Suprapubic skin (tissue), 4 donors: ENCODE measurements around the gene ZDHHC5. TPM values are rescaled to one million over a fixed set of nuclear protein-coding genes. Genes with fewer than 3 reads are reported as not detected.
A peak's percentile ranks its signal among the peaks of the same experiment; 100 is the strongest.

Source experiments
- DNase-seq, 2 donors: peaks; one replicate each; pipeline ENCODE4 v3.0.0-alpha.2; 2019; ENCODE audit warnings: low spot score in 2 of 2
- H3K27ac ChIP-seq: fragments of 200-600 bp; sonication (generic); one replicate; pipeline ENCODE4 v1.5.1; 2019
- H3K27me3 ChIP-seq: fragments of 200-600 bp; sonication (generic); one replicate; pipeline ENCODE4 v1.5.1; 2019
- H3K36me3 ChIP-seq: fragments of 200-600 bp; sonication (generic); one replicate; pipeline ENCODE4 v1.5.1; 2019
- H3K4me1 ChIP-seq: fragments of 200-600 bp; sonication (generic); one replicate; pipeline ENCODE4 v1.5.1; 2019
- H3K4me3 ChIP-seq: fragments of 200-600 bp; sonication (generic); one replicate; pipeline ENCODE4 v1.5.1; 2019; ENCODE audit warnings: mild to moderate bottlenecking
- H3K9me3 ChIP-seq: fragments of 200-600 bp; sonication (generic); one replicate; pipeline ENCODE4 v1.5.1; 2019
- EP300 ChIP-seq: sonication (generic); formaldehyde crosslinking; IDR thresholded peaks from one replicate; pipeline ENCODE4 v1.6.1; 2017; ENCODE audit warnings: antibody characterized with exemption
- POLR2A ChIP-seq, 2 donors: fragments of 450-650 bp; IDR thresholded peaks; one replicate each; pipeline ENCODE4 v1.6.1; 2017; ENCODE audit warnings: antibody characterized with exemption in 2 of 2, mild to moderate bottlenecking in 2 of 2, moderate library complexity in 2 of 2
- POLR2AphosphoS5 ChIP-seq, 3 donors: sonication (generic); formaldehyde crosslinking; IDR thresholded peaks; one replicate each; pipeline ENCODE4 v1.6.1; 2017; ENCODE audit warnings: antibody characterized with exemption in 3 of 3
- WGBS: methylation state at CpG from one replicate; pipeline ENCODE4 v1.1.5; 2018; 5-methylcytosine and 5-hydroxymethylcytosine counted together
- total RNA-seq, 4 donors: library from RNA; depleted of rRNA; stranded (reverse); fragments of >200 nt; gene quantifications; one replicate each; pipeline ENCODE4 v1.1.0, GENCODE V29; 2016
- TF ChIP-seq, protein P1 (sequence below), 2 donors: fragments of 200-600 bp in 1 of 2; fragments of 450-650 bp in 1 of 2; sonication (generic) in 1 of 2; IDR thresholded peaks; one replicate each; pipeline ENCODE4 v1.5.1; 2016 to 2019; ENCODE audit warnings: antibody characterized with exemption in 2 of 2, mild to moderate bottlenecking in 1 of 2, moderate library complexity in 1 of 2

ZDHHC5 gene
- total RNA-seq, 4 donors from 2014 or later, result 61.7 to 93.9 (median 87.6) TPM

DNA sequence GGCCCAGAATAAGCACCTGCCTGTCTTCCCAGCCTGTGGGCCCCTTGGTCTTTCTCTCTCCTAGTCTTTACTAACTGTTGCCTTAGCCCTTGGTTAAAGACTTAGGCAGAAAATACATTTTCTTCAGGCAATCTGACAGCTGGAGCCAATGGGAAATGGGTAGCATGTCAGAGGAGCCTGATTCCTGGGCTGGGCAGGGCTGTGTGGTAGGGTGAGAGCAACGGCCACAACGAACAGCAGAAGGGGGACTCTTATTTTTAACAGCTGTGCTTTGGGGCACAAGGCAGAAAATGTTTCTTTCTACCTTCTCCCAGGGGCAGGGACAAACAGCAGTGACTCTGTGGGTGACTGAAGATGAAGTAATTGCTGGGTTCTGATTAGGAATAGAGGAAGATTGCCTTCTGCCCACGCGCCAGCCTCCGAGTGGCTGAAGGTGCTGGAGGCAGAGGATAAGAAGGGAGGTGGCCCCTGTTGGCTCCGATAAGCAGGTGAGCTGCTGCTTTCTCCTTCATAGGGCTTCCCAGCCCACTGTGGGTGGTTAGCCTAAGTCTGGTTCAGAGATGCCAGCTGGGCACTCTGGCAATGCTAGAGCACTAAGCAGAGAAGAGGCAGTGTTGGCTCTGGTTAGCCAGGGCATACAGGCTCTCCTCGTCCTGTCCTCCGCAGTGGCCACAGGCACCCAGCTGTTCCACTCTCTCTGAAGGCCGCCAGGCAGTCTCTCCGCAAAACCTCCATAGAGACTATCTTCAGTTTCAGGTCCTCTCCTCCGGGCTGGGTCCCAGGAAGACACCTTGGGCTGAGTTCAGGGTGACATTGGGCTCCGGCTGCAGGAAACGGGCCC is 19.7 kb upstream of the ZDHHC5 start:
- Histone ChIP-seq H3K27me3 (peaks cover 16% of the 10 kb centered on the region), H3K4me3 (peak overlapping the region; percentile 47), H3K36me3 (no peaks in the 10 kb centered on the region), H3K4me1 (peaks cover 50% of the 10 kb centered on the region), H3K9me3 (no peaks in the 10 kb centered on the region), H3K27ac (no peak overlapping the region)
- no peak for DNase-seq
- WGBS, result 10% methylated on average over 13 of the region's 13 CpGs
- TF ChIP-seq POLR2A (IDR thresholded peaks at IDR 0.05) (no peak), EP300 (no peak), POLR2AphosphoS5 (IDR thresholded peaks at IDR 0.05) (no peak)
- TF ChIP-seq, protein P1, sequence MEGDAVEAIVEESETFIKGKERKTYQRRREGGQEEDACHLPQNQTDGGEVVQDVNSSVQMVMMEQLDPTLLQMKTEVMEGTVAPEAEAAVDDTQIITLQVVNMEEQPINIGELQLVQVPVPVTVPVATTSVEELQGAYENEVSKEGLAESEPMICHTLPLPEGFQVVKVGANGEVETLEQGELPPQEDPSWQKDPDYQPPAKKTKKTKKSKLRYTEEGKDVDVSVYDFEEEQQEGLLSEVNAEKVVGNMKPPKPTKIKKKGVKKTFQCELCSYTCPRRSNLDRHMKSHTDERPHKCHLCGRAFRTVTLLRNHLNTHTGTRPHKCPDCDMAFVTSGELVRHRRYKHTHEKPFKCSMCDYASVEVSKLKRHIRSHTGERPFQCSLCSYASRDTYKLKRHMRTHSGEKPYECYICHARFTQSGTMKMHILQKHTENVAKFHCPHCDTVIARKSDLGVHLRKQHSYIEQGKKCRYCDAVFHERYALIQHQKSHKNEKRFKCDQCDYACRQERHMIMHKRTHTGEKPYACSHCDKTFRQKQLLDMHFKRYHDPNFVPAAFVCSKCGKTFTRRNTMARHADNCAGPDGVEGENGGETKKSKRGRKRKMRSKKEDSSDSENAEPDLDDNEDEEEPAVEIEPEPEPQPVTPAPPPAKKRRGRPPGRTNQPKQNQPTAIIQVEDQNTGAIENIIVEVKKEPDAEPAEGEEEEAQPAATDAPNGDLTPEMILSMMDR (IDR thresholded peaks at IDR 0.05), result no peak

DNA sequence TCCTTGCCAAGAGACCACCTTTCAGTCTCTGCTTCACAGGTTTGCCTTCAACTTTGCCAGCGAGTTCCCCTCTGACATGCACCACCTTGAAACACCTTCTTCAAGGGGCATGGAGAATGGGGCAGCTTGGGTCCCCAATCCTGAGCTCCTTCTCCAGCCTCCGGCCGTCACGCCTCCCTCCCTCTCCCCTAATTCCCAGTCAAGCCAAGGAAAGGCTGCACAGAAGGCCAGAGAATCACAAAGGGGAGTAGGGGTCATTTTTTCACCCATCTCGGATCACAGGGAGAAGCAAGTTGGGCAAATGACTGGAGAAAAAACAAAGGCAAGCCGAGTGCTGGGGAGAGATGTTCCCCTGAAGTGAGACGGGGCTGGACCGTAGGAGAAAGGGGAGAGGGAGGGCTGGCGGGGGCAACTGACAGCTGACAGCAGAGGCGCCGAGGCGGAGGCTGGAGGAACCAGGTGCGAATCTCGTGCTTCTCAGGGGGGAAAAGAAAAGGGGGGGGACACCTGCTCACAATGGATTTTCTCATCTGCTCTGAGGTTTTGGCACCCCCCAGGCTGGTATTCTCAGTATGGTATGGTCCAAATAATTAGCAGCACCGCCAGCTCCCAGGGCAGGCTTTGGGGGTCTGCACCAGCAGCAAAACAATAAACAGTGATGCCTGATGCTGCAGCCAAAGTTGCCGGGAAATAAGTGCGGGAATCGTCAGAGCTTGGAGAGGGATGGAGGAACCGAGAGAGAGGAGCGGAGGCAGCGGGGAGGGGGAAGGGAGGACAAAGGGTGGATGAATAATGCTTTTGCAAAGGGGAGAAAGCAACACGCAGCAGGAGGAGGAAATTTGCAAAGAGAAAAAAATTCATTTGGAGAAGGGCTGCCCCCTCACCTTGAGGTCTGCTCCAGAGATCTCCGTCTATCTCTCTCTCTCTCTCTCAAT is 18.8 kb upstream of the ZDHHC5 start:
- no peak overlapping the region for H3K27ac ChIP-seq
- no peaks in the 10 kb centered on the region for H3K36me3 ChIP-seq
- WGBS, result 1% methylated on average over 23 of the region's 23 CpGs

DNA sequence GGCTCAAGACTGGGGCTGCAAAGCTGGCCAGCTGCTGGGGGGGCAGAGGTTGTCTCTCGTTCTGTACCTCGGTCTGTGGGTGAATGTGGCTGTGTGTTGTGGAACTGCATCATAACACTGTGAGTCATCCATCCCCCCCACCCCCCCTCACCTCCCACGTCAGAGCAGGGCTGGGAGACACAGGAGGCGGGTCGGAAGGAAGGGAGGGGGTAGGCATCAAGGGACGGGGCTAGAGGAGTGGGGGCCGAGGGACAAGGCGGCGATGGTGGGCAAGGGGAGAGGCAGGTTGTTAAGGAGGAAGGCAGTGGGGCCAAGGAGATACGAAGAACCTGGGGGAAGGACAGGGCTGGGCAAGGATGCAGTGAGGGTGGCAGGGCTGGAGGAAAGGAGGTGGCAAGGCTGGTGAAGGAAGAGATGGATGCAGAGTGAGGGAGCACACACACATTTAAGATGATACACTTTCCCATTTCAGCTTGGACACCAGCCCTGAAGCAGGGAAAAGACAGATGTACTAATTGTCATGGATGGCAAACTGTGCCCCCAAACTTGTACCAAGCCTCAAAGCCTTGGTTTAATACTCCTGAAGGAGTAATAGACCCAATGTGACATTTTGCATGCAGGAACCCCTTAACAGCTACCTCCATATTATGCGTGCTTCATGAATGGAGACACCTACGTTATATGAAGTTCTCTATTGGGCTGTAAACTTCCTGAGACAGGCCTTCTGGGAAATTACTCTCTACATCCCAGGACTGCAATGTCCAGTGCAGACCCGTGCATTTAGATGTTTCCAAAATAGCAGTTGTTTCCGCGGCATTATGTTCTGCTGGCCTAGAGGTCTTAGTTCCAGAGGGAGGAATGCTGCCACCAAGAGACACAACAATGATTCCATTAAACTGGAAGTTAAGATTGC is 17.8 kb upstream of the ZDHHC5 start, which contains the start of gene YPEL4:
Gene YPEL4, minus strand, starts transcription at position 87 of the 913 bp plus-strand sequence. CDS start 2,805 bp downstream, outside the sequence.
- peaks cover 44% of the 10 kb centered on the region for H3K4me1 ChIP-seq
- 19% methylated on average over 15 of the region's 15 CpGs for WGBS
- no peaks in the 10 kb centered on the region for H3K9me3 ChIP-seq
- TF ChIP-seq, protein P1 (IDR thresholded peaks at IDR 0.05), result no peak
- TF ChIP-seq EP300 (no peak), POLR2A (IDR thresholded peaks at IDR 0.05) (no peak), POLR2AphosphoS5 (IDR thresholded peaks at IDR 0.05) (no peak)
- peaks cover 16% of the 10 kb centered on the region for H3K27me3 ChIP-seq
- DNase-seq, result peak in 1 of 2 donors; percentile 87
- peak within 1 kb of the TSS; percentile 47 for H3K4me3 ChIP-seq
- H3K36me3 ChIP-seq, result no peaks in the 10 kb centered on the region
- no peak within 1 kb of the TSS for H3K27ac ChIP-seq

More for the DNA sequence above, 18.8 kb upstream of the ZDHHC5 start:
- Histone ChIP-seq H3K4me3 (peak overlapping the region; percentile 47), H3K4me1 (peaks cover 50% of the 10 kb centered on the region), H3K9me3 (no peaks in the 10 kb centered on the region), H3K27me3 (peaks cover 16% of the 10 kb centered on the region)
- no peak for DNase-seq
- TF ChIP-seq POLR2AphosphoS5 (IDR thresholded peaks at IDR 0.05), result no peak
- TF ChIP-seq POLR2A (IDR thresholded peaks at IDR 0.05), result no peak
- TF ChIP-seq, protein P1 (IDR thresholded peaks at IDR 0.05), result no peak
- TF ChIP-seq EP300, result no peak

DNA sequence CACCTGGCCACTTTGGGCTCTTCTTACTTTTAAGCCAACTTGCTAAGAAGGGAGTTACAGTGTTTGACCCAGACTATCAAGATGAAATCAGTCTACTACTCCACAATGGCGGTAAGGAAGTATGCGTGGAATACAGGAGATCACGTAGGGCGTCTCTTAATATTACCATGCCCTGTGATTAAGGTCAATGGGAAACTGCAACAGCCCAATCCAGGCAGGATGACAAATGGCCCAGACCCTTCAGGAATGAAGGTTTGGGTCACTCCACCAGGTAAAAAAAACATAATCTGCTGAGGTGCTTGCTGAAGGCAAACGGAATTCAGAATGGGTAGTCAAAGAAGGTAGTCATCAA is 17.2 kb upstream of the ZDHHC5 start:
- no peak overlapping the region for H3K4me3 ChIP-seq
- no peaks in the 10 kb centered on the region for H3K9me3 ChIP-seq
- TF ChIP-seq, protein P1 (IDR thresholded peaks at IDR 0.05), result no peak
- TF ChIP-seq EP300 (no peak), POLR2A (IDR thresholded peaks at IDR 0.05) (no peak), POLR2AphosphoS5 (IDR thresholded peaks at IDR 0.05) (no peak)
- no peak for DNase-seq
- H3K27ac ChIP-seq, result no peak overlapping the region
- peaks cover 16% of the 10 kb centered on the region for H3K27me3 ChIP-seq
- H3K36me3 ChIP-seq, result no peaks in the 10 kb centered on the region
- H3K4me1 ChIP-seq, result peaks cover 40% of the 10 kb centered on the region
- 70% methylated on average over 5 of the region's 5 CpGs for WGBS
